Ascending aorta (tissue), 2 donors: ENCODE data around the gene TRAF3. TPM values are rescaled to one million over a fixed set of nuclear protein-coding genes. Genes with fewer than 3 reads are reported as not detected.

Experiments
- DNase-seq, 2 donors: peaks; one replicate each; pipeline ENCODE4 v3.0.0-alpha.2; 2019; ENCODE audit warnings: low spot score in 2 of 2
- H3K27ac ChIP-seq, 2 donors: fragments of 200-600 bp; sonication (generic); one replicate each; pipeline ENCODE4 v1.5.1; 2016 to 2017; ENCODE audit warnings: mild to moderate bottlenecking in 1 of 2
- H3K27me3 ChIP-seq: fragments of 200-600 bp; sonication (generic); one replicate; pipeline ENCODE4 v1.5.1; 2017
- H3K36me3 ChIP-seq, 2 donors: fragments of 200-600 bp; sonication (generic); one replicate each; pipeline ENCODE4 v1.5.1; 2016
- H3K4me1 ChIP-seq, 2 donors: fragments of 200-600 bp; sonication (generic); one replicate each; pipeline ENCODE4 v1.5.1; 2016 to 2017; ENCODE audit warnings: mild to moderate bottlenecking in 1 of 2
- H3K4me3 ChIP-seq, 2 donors: fragments of 200-600 bp; sonication (generic); one replicate each; pipeline ENCODE4 v1.5.1; 2016 to 2017; ENCODE audit warnings: mild to moderate bottlenecking in 1 of 2
- H3K9me3 ChIP-seq, 2 donors: fragments of 200-600 bp; sonication (generic); one replicate each; pipeline ENCODE4 v1.5.1; 2016
- intact Hi-C: fragments of 100-400 bp; cut with DNase I; formaldehyde crosslinking; loops from one replicate; pipeline ENCODE4 v1.15.1; 2023
- total RNA-seq: library from RNA; depleted of rRNA; stranded (reverse); fragments of >200 nt; gene quantifications from one replicate; pipeline ENCODE4 v1.1.0, GENCODE V29; 2016
- TF ChIP-seq, protein P1 (sequence below), 3 experiments: fragments of 200-600 bp in 2 of 3; fragments of 450-650 bp in 1 of 3; sonication (generic) in 2 of 3; IDR thresholded peaks; one replicate each; pipeline ENCODE4 v1.5.1; 2016 to 2019; ENCODE audit warnings: antibody characterized with exemption in 3 of 3, mild to moderate bottlenecking in 1 of 3, moderate library complexity in 1 of 3

The TRAF3 gene
- total RNA-seq, 1 donor from 2014 or later, result 12.2 TPM

DNA sequence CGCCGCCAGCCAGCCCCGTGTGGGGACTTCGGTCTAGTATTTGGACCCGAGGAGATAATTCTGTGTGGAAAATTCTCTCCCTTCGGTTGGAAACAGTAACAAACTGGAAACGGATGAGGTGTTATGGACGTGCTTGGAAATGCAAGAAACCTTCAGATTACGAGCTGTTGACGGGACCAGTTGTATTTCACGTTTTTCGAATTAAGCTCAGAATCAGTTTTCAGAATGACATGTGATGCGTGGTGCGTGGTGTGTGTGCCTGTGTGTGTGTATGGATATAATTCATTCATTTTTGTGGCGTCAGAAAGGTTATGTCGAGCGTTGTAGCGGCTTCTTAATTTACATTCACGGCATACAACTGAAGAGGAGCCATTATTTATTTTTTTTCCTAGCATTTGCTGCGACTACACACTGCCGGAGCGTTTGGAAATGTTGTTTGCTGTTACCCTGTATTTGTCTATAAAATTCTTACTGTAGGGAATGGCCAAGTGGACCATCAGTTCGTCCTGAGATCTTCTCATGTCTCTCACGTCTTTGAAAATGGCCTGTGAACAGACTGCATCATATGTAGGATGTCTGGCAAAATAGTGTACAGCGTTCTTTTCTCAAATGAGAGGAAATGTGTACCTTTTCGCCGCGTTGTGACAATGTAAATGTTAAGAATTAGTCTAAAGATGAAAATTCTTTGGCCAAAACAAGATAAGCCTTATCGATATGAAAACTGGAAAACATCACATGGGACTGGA, 1.3 kb downstream of the TRAF3 start:
- TF ChIP-seq, protein P1, sequence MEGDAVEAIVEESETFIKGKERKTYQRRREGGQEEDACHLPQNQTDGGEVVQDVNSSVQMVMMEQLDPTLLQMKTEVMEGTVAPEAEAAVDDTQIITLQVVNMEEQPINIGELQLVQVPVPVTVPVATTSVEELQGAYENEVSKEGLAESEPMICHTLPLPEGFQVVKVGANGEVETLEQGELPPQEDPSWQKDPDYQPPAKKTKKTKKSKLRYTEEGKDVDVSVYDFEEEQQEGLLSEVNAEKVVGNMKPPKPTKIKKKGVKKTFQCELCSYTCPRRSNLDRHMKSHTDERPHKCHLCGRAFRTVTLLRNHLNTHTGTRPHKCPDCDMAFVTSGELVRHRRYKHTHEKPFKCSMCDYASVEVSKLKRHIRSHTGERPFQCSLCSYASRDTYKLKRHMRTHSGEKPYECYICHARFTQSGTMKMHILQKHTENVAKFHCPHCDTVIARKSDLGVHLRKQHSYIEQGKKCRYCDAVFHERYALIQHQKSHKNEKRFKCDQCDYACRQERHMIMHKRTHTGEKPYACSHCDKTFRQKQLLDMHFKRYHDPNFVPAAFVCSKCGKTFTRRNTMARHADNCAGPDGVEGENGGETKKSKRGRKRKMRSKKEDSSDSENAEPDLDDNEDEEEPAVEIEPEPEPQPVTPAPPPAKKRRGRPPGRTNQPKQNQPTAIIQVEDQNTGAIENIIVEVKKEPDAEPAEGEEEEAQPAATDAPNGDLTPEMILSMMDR (IDR thresholded peaks at IDR 0.05), result no peak
- intact Hi-C loops, result loop anchor here (5.0 kb wide), 1 partner anchor 139 kb away; no protein-coding TSS in a partner anchor
- DNase-seq, result no peak
- Histone ChIP-seq H3K27ac (peak overlapping the region; percentile 79 to 96), H3K9me3 (no peaks in the 10 kb centered on the region), H3K4me1 (peaks cover 0 to 12% of the 10 kb centered on the region in 2 donors), H3K36me3 (no peaks in the 10 kb centered on the region), H3K27me3 (no peaks in the 10 kb centered on the region), H3K4me3 (peak overlapping the region; percentile 88 to 95)

DNA sequence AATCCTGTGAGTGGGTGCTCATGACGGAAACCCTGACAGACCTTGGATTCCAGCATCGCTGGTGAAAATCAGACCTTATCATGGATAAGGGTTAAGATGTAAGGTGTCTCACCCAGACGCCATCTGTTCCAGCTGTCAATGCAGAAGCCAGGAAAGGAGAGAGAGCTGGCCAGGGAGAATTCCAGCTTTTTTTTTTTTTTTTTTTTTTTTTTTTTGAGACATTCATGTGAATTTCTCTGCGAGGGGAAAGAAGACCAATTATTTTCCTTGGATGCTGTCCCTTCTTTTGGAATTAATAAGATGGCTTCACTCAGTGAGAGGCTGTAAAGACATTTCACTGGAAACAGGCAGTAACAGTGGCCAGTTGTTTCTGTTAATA, 1.8 kb downstream of the TRAF3 start:
- Histone ChIP-seq H3K36me3 (no peaks in the 10 kb centered on the region), H3K27ac (no peak overlapping the region), H3K4me1 (peaks cover 0 to 12% of the 10 kb centered on the region in 2 donors), H3K4me3 (peak overlapping the region; percentile 88 to 95), H3K27me3 (no peaks in the 10 kb centered on the region), H3K9me3 (no peaks in the 10 kb centered on the region)
- intact Hi-C loops, result loop anchor here (5.0 kb wide), 1 partner anchor 138 kb away; no protein-coding TSS in a partner anchor
- TF ChIP-seq, protein P1 (IDR thresholded peaks at IDR 0.05), result no peak
- no peak for DNase-seq

DNA sequence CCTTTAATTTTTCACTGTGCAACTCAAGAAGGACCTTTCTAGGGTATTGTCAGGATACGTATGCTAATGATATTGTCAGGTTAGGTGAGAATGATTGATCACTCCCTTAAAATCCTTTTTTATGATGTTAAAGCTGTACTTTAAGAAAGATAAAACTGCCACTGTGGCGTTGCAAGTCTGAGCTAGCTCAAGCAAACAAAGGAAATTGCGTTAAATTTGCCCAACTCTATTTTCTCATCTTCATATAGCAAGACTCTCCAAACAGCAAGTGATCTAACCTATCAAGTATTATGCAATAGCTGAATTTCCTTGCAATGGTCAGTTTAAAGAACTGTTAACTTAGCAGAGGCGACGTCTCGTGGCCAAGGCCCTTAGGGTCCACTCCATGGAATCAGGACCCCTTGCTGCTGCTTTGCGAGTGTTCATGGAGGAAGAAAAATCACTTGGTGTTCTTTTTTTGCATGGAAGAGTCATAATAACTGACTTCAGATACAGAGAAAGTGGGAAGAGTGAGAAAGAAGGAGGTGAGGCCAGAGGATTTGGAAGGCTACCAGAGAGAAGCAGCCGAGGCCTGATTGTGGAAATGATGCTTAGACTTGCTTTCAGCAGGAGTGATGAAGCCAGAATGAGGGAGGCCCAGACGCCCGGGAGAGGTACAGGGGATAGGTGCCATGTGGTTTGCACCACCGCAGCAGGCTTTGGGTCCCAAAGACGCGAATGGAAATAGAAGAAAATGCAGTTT, 2.5 kb downstream of the TRAF3 start:
- intact Hi-C loops, result loop anchor here (5.0 kb wide), 1 partner anchor 138 kb away; no protein-coding TSS in a partner anchor
- H3K36me3 ChIP-seq, result no peaks in the 10 kb centered on the region
- H3K27me3 ChIP-seq, result no peaks in the 10 kb centered on the region
- TF ChIP-seq, protein P1 (IDR thresholded peaks at IDR 0.05), result no peak
- H3K4me1 ChIP-seq, result peaks cover 0 to 12% of the 10 kb centered on the region in 2 donors
- no peak for DNase-seq
- no peak overlapping the region for H3K4me3 ChIP-seq
- H3K9me3 ChIP-seq, result no peaks in the 10 kb centered on the region
- no peak overlapping the region for H3K27ac ChIP-seq

DNA sequence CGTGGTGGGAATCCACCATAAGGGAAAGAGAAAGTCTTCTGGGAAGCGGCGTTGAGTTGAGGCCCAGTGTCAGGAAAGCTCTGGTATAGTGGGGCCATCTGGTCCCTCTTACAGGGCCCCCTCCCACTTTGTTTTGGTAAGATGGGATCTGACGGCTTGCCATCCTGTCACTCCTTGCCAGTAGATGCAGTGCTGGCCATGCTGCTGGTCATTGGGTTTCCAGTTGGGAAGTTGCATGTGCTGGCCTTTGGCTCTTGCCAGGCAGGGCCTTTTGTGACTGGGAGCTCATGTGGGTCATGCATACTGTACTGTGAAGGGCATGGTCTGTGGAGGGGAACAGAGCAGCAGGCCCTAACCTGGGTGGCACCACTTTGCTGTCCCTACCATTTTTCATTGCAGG, 3.8 kb downstream of the TRAF3 start:
- intact Hi-C loops, result no loop called here
- no peaks in the 10 kb centered on the region for H3K36me3 ChIP-seq
- no peak overlapping the region for H3K27ac ChIP-seq
- DNase-seq, result no peak
- H3K4me1 ChIP-seq, result peaks cover 0 to 12% of the 10 kb centered on the region in 2 donors
- no peak overlapping the region for H3K4me3 ChIP-seq
- H3K27me3 ChIP-seq, result no peaks in the 10 kb centered on the region
- no peaks in the 10 kb centered on the region for H3K9me3 ChIP-seq
- TF ChIP-seq, protein P1 (IDR thresholded peaks at IDR 0.05), result no peak

DNA sequence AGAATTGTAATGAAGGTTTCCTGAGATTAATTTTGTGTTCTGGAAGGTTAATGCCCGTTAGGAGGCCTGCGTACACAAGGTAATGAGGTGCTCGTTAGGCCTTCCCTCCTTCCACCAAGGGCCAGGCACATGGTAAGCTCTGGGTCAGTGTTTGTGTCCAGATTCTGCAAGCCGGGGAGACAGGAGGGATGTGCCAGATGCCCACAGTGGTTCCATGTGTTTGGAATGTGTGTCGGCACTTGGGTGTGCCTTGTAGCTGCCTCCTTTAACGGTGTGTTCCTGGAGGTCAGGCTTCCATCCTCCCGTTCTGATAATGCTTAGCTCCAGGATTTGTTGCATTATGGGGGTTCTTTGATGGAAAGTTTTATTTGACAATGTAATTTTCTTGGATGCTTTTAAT, 5.7 kb downstream of the TRAF3 start:
- Histone ChIP-seq H3K9me3 (no peaks in the 10 kb centered on the region), H3K27ac (no peak overlapping the region), H3K27me3 (no peaks in the 10 kb centered on the region), H3K4me1 (peaks cover 0 to 12% of the 10 kb centered on the region in 2 donors), H3K36me3 (no peaks in the 10 kb centered on the region), H3K4me3 (no peak overlapping the region)
- intact Hi-C loops, result no loop called here
- DNase-seq, result no peak
- TF ChIP-seq, protein P1 (IDR thresholded peaks at IDR 0.05), result no peak
